ENCODE measurements around the gene GPS1.

GPS1 gene

GRCh38 chr17:82013772-82014321 lies 37.9 kb upstream of the GPS1 start:
- H4K20me1 ChIP-seq (ENCODE audit: control insufficient read depth, insufficient read depth, low read depth, low read length): 0 out of 2 replicates have a peak, but pooled peaks cover 4% of the 10 kb centered on the region
- TF ChIP-seq EZH2phosphoT487 (IDR thresholded peaks at IDR 0.05; ENCODE audit: borderline replicate concordance, low read length) (no peak), CTCF (IDR thresholded peaks at IDR 0.05; ENCODE audit: low read depth, low read length, poor library complexity, severe bottlenecking) (no peak)
- no peaks in the 10 kb centered on the region for H3K27me3 ChIP-seq (ENCODE audit: control insufficient read depth, low read length)
- H3K9me3 ChIP-seq (ENCODE audit: control insufficient read depth, insufficient read depth, low read length): no peaks in the 10 kb centered on the region
- no peak overlapping the region for H3K4me3 ChIP-seq (ENCODE audit: low read length)
- no peaks in the 10 kb centered on the region for H3K9me2 ChIP-seq (replicated peaks; ENCODE audit: control insufficient read depth, low read length)
- H3F3A ChIP-seq (ENCODE audit: control insufficient read depth, insufficient read depth): peaks cover 3% of the 10 kb centered on the region; the same call in 1 of the 2 replicates
- no peak overlapping the region for H3K4me2 ChIP-seq (ENCODE audit: low read length)
- no peak overlapping the region for H3K27ac ChIP-seq (ENCODE audit: low read depth, low read length)
- H3K79me2 ChIP-seq (ENCODE audit: control insufficient read depth, low read length): no peaks in the 10 kb centered on the region
- H3K4me1 ChIP-seq (ENCODE audit: control insufficient read depth, low read length): peaks cover 6% of the 10 kb centered on the region
- H3K36me3 ChIP-seq (ENCODE audit: control insufficient read depth, low read length): peaks cover 7% of the 10 kb centered on the region

- Histone ChIP-seq H3K79me2 (ENCODE audit: control insufficient read depth, low read length) (no peaks in the 10 kb centered on the region), H3K27me3 (ENCODE audit: control insufficient read depth, low read length) (no peaks in the 10 kb centered on the region), H3K27ac (ENCODE audit: low read depth, low read length) (no peak overlapping the region), H3K4me3 (ENCODE audit: low read length) (no peak overlapping the region), H3K9me3 (ENCODE audit: control insufficient read depth, insufficient read depth, low read length) (no peaks in the 10 kb centered on the region), H3K36me3 (ENCODE audit: control insufficient read depth, low read length) (peaks cover 7% of the 10 kb centered on the region), H4K20me1 (ENCODE audit: control insufficient read depth, insufficient read depth, low read depth, low read length) (0 out of 2 replicates have a peak, but pooled peaks cover 4% of the 10 kb centered on the region), H3K4me2 (ENCODE audit: low read length) (no peak overlapping the region), H3K9me2 (replicated peaks; ENCODE audit: control insufficient read depth, low read length) (no peaks in the 10 kb centered on the region), H3K4me1 (ENCODE audit: control insufficient read depth, low read length) (peaks cover 6% of the 10 kb centered on the region), H3F3A (ENCODE audit: control insufficient read depth, insufficient read depth) (peaks cover 3% of the 10 kb centered on the region; the same call in 1 of the 2 replicates)
- TF ChIP-seq EZH2phosphoT487 (IDR thresholded peaks at IDR 0.05; ENCODE audit: borderline replicate concordance, low read length) (no peak), CTCF (IDR thresholded peaks at IDR 0.05; ENCODE audit: low read depth, low read length, poor library complexity, severe bottlenecking) (no peak)
Observed at GRCh38 chr17:82014432-82014831, 37.3 kb upstream of the GPS1 start.

- Histone ChIP-seq H3K27ac (ENCODE audit: low read depth, low read length) (no peak overlapping the region), H3K9me3 (ENCODE audit: control insufficient read depth, insufficient read depth, low read length) (no peaks in the 10 kb centered on the region), H3F3A (ENCODE audit: control insufficient read depth, insufficient read depth) (peaks cover 3% of the 10 kb centered on the region; the same call in 1 of the 2 replicates), H4K20me1 (ENCODE audit: control insufficient read depth, insufficient read depth, low read depth, low read length) (0 out of 2 replicates have a peak, but pooled peaks cover 4% of the 10 kb centered on the region), H3K79me2 (ENCODE audit: control insufficient read depth, low read length) (no peaks in the 10 kb centered on the region), H3K4me3 (ENCODE audit: low read length) (no peak overlapping the region), H3K27me3 (ENCODE audit: control insufficient read depth, low read length) (no peaks in the 10 kb centered on the region), H3K36me3 (ENCODE audit: control insufficient read depth, low read length) (peaks cover 7% of the 10 kb centered on the region), H3K4me2 (ENCODE audit: low read length) (no peak overlapping the region), H3K4me1 (ENCODE audit: control insufficient read depth, low read length) (peaks cover 6% of the 10 kb centered on the region), H3K9me2 (replicated peaks; ENCODE audit: control insufficient read depth, low read length) (no peaks in the 10 kb centered on the region)
- no peak for TF ChIP-seq CTCF (IDR thresholded peaks at IDR 0.05; ENCODE audit: low read depth, low read length, poor library complexity, severe bottlenecking)
- TF ChIP-seq EZH2phosphoT487 (IDR thresholded peaks at IDR 0.05; ENCODE audit: borderline replicate concordance, low read length): no peak
Observed at GRCh38 chr17:82014971-82015310, 36.8 kb upstream of the GPS1 start.

Data from DOHH2 (cell line).